HG03196 (cell line): Measurements from ENCODE around the gene VSIR.

Source experiments
- ATAC-seq: cut with Tn5 transposase; IDR thresholded peaks from one replicate; pipeline ENCODE4 v1.9.1; 2021; ENCODE audit not compliant: unreplicated experiment

Gene VSIR

GRCh38 chr10:71697938-71698709 is 75.2 kb downstream of the VSIR start:
- ATAC-seq, result no peak
